SK-N-MC (cell line): ENCODE data around the gene RASIP1.

Experiments
- EZH2 ChIP-seq: fragments of 200-600 bp; sonication (generic); IDR thresholded peaks from one replicate; pipeline ENCODE4 v1.6.1; 2017; ENCODE audit warnings: antibody characterized with exemption
- POLR2AphosphoS5 ChIP-seq: IDR thresholded peaks from 2 replicates; pipeline ENCODE4 v1.6.1; 2012; ENCODE audit warnings: mild to moderate bottlenecking, low read depth, low read length, borderline replicate concordance

GRCh38 chr19:48756686-48757085 is 16.3 kb upstream of the RASIP1 start:
- TF ChIP-seq POLR2AphosphoS5 (no peak), EZH2 (no peak)
